ENCODE results near the gene GALNT18. TPM values are rescaled to one million over a fixed set of nuclear protein-coding genes. Genes with fewer than 3 reads are reported as not detected.

The GALNT18 gene
- total and polyA plus RNA-seq, 2 donors (not counting 3 experiments of a cell fraction or from before 2014, with no cell fraction given), result 0.17 to 0.18 TPM

- BruUV-seq (replicated peaks), result no TSS peak
- Histone ChIP-seq H4K20me1 (replicated peaks; ENCODE audit: control insufficient read depth, extremely low read depth, insufficient read depth, low read length) (no peaks in the 10 kb centered on the region), H3K9me3 (replicated peaks; ENCODE audit: control insufficient read depth, insufficient read depth, low read length) (no peaks in the 10 kb centered on the region), H3K4me2 (ENCODE audit: insufficient read depth, low read length) (no peak overlapping the region), H3K27ac (ENCODE audit: insufficient read depth, low read depth, low read length) (no peak overlapping the region), H3K79me2 (ENCODE audit: control insufficient read depth, insufficient read depth, low read length) (no peaks in the 10 kb centered on the region), H3K27me3 (ENCODE audit: control insufficient read depth in 2 of 2, insufficient read depth in 2 of 2, low read length in 2 of 2) (no peaks in the 10 kb centered on the region), H3K4me3 (replicated peaks in 1 of 3; ENCODE audit: insufficient read depth in 1 of 3, low read depth in 1 of 3, low read length in 3 of 3) (no peak overlapping the region), H3K4me1 (ENCODE audit: control insufficient read depth, extremely low read depth, insufficient read depth, low read length) (peaks cover 3% of the 10 kb centered on the region), H3K9me1 (replicated peaks; ENCODE audit: control insufficient read depth, extremely low read depth, insufficient read depth, low read length) (no peaks in the 10 kb centered on the region), H2AFZ (ENCODE audit: low read depth, low read length) (no peak overlapping the region), H3K36me3 (ENCODE audit: control insufficient read depth in 2 of 2, extremely low read depth in 1 of 2, insufficient read depth in 2 of 2, low read length in 2 of 2) (no peaks in the 10 kb centered on the region), H3K9ac (replicated peaks; ENCODE audit: extremely low read depth, insufficient read depth, low read length) (no peak overlapping the region)
- TF ChIP-seq POLR2A (IDR thresholded peaks at IDR 0.05; ENCODE audit: low read depth, low read length) (no peak), GATA2 (IDR thresholded peaks at IDR 0.05; ENCODE audit: insufficient read depth, insufficient read length, low read depth, low read length) (no peak), FOS (IDR thresholded peaks at IDR 0.05; ENCODE audit: borderline replicate concordance, insufficient read depth, low read length) (no peak), JUN (IDR thresholded peaks at IDR 0.05; ENCODE audit: borderline replicate concordance, insufficient read depth, insufficient read length, low read depth) (no peak)
- TF ChIP-seq, protein P1, sequence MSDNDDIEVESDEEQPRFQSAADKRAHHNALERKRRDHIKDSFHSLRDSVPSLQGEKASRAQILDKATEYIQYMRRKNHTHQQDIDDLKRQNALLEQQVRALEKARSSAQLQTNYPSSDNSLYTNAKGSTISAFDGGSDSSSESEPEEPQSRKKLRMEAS (IDR thresholded peaks at IDR 0.05; ENCODE audit: insufficient read depth, insufficient read length), result no peak
- no peak for FAIRE-seq
- POLR2A ChIA-PET, result no interaction called here
- dilution Hi-C loops (cut with MboI; ENCODE audit: extremely low pct_ligation_motif_present, low sequenced_read_pairs), result no loop called here
- no peak for DNase-seq (ENCODE audit: low read depth, low spot score)
- CTCF ChIA-PET, result no interaction called here
- intact Hi-C loops (cut with micrococcal nuclease), result no loop called here
Observed at GRCh38 chr11:11280826-11281225, 341.0 kb downstream of the GALNT18 start.

- dilution Hi-C loops (cut with MboI; ENCODE audit: extremely low pct_ligation_motif_present, low sequenced_read_pairs) (no loop called here), intact Hi-C loops (cut with micrococcal nuclease) (no loop called here)
- ChIA-PET CTCF (no interaction called here), POLR2A (no interaction called here)
- no peaks in the 10 kb centered on the region for H3K9me3 ChIP-seq (replicated peaks; ENCODE audit: control insufficient read depth, insufficient read depth, low read length)
- no peaks in the 10 kb centered on the region for H3K79me2 ChIP-seq (ENCODE audit: control insufficient read depth, insufficient read depth, low read length)
- H3K9ac ChIP-seq (replicated peaks; ENCODE audit: extremely low read depth, insufficient read depth, low read length), result no peak overlapping the region
- no peak overlapping the region for H3K4me2 ChIP-seq (ENCODE audit: insufficient read depth, low read length)
- DNase-seq (ENCODE audit: low read depth, low spot score) (peak; percentile 36), FAIRE-seq (peak; percentile 80)
- peak; percentile 30 for TF ChIP-seq FOS (IDR thresholded peaks at IDR 0.05; ENCODE audit: borderline replicate concordance, insufficient read depth, low read length)
- TF ChIP-seq JUN (IDR thresholded peaks at IDR 0.05; ENCODE audit: borderline replicate concordance, insufficient read depth, insufficient read length, low read depth), result no peak
- peaks cover 3% of the 10 kb centered on the region for H3K4me1 ChIP-seq (ENCODE audit: control insufficient read depth, extremely low read depth, insufficient read depth, low read length)
- no peak overlapping the region for H3K27ac ChIP-seq (ENCODE audit: insufficient read depth, low read depth, low read length)
- no peaks in the 10 kb centered on the region for H3K36me3 ChIP-seq (ENCODE audit: control insufficient read depth in 2 of 2, extremely low read depth in 1 of 2, insufficient read depth in 2 of 2, low read length in 2 of 2)
- H3K27me3 ChIP-seq (ENCODE audit: control insufficient read depth in 2 of 2, insufficient read depth in 2 of 2, low read length in 2 of 2), result no peaks in the 10 kb centered on the region
- no TSS peak for BruUV-seq (replicated peaks)
- no peak overlapping the region for H3K4me3 ChIP-seq (replicated peaks in 1 of 3; ENCODE audit: insufficient read depth in 1 of 3, low read depth in 1 of 3, low read length in 3 of 3)
- no peaks in the 10 kb centered on the region for H4K20me1 ChIP-seq (replicated peaks; ENCODE audit: control insufficient read depth, extremely low read depth, insufficient read depth, low read length)
- peak overlapping the region; percentile 74 for H2AFZ ChIP-seq (ENCODE audit: low read depth, low read length)
- H3K9me1 ChIP-seq (replicated peaks; ENCODE audit: control insufficient read depth, extremely low read depth, insufficient read depth, low read length), result no peaks in the 10 kb centered on the region
Observed at GRCh38 chr11:11279956-11280689, 341.7 kb downstream of the GALNT18 start.

Data from endothelial cell of umbilical vein (primary cell).